ENCODE measurements around the gene CORO1A.
"Not testable (repeated sequence)": the region's sequence is repeated elsewhere in the genome, so short reads cannot be mapped to it uniquely, and the experiment has no call there.

CORO1A gene

DNA sequence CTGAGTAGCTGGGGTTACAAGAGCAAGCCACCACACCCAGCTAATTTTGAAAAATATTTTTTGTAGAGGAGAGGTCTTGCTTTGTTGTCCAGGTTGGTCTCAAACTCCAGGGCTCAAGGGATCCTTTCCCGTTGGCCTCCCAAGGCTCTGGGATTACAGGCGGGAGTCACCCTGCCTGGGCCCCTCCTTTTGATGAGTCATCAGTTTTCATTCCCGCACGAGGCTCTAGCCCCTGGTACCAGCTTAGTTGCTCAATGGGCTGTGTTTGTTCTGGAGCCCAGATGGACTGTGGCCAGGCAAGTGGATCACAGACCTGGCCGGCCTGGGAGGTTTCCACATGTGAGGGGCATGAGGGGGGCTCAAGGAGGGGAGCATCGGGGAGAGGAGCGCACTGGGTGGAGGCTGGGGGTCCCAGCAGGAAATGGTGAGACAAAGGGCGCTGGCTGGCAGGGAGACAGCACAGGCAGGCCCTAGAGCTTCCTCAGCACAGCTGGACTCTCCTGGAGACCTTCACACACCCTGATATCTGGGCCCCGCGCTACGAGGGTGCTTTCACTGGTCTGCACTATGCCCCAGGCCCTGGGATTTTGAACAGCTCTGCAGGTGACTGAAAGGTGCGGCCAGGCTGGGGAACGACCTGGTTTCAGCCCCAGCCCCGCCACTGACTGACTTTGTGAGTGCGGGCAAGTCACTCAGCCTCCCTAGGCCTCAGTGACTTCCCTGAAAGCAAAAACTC lies 16.4 kb downstream of the CORO1A start:
- not testable (repeated sequence) for DNase-seq

DNA sequence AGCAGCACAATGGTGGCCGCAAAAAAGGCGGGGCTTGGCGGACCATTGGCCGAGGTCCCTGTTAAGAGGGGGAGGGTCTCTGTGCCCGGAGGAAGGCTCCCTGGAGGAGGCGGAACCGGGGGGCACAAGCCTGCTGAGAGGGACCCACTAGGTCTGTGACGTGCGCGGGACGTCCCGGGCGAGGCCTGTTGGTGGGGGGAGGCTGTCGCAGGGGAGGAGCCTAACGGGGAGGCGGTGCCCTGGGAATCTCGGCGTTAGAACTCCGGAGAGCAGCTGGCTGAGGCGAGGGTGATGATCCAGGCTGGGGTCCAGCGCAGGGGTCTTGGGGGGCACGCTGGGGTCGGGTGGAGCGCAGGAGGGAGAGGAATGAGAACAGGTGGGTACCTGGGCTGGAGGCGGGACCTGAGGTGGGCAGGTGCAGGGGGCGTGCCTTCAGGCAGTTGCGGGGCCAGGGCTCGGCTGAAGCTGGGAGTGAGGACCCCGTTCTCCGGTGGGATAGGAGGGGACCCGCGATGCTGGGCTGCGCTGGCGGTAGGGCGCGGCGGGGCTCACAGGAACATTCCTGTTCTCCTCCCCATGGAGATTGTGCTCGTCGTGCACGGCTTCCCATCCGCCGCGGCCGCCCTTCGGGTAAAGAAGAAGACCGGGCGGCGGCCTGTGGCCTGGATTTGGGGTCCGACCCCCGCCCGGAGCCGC lies 22.3 kb downstream of the CORO1A start:
- DNase-seq: not testable (repeated sequence)

DNA sequence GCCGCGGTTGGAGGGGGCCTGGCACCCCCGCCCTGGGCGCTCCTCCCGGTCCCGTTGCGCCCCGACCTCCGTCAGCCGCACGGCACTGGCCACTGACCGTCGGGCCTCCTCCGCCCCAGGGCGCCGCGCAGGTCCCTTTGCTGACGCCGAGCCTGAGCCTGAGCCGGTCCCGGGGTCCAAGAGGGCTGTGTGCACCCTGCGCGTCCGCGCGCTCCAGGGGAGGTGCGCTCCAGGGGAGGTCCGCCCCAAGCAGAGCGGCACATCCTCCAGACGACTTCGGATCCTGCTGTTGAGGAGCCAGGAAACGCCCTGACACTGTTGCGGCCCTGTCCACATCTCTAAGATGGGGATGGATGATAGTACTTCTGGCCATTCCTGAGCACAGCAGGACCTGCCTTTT lies 22.9 kb downstream of the CORO1A start:
- DNase-seq: not testable (repeated sequence)

DNA sequence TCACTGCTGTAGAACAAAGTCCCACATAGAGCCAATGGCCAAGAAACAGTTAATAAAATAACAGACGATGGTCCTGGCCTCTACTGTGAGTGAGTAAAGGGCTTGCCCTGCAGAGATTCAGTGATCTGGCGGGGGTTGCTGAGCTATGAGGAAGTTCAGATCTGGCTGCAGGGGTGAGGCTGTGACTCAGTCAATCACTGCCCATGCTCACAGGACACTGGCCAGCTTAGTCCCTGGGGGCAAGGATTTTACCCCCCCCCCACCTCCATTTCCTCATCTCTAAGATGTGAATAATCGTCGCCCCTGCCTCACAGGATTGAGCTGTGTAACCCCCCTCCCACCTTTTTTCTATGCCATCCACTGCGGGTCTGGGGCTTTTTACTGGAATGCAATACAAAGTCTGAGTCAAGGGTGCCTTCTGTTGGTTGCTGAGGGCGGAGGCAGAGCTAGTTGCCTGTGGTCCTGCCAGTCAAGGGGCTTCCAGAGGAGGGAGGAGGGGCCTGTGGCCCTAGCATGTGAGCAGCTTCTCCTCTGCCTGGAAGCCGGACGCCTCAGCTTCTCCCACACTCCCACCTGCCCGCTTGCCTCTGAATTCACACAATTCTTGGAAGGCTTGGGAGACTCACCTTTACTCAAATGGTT lies 23.8 kb downstream of the CORO1A start:
- DNase-seq: not testable (repeated sequence)

DNA sequence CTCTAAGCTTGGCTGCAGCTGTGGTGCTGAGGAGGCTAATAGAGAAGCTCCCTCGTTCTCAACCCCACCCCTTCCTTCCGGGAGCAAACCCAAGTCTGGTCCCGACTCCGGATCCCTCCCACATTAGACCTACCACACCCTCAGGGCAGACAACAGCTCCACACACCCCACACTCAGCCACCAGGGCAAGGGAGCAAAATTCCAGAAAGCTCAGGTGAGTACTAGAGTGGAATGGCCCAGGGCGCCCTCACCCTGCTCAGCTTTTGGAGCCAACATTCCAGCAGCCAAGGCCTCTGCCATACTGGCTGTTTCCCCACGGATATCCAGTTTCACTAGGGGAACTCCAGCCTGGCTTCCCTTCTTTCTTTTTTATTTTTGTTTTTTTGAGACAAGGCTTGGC lies 25.6 kb downstream of the CORO1A start:
- not testable (repeated sequence) for DNase-seq

DNA sequence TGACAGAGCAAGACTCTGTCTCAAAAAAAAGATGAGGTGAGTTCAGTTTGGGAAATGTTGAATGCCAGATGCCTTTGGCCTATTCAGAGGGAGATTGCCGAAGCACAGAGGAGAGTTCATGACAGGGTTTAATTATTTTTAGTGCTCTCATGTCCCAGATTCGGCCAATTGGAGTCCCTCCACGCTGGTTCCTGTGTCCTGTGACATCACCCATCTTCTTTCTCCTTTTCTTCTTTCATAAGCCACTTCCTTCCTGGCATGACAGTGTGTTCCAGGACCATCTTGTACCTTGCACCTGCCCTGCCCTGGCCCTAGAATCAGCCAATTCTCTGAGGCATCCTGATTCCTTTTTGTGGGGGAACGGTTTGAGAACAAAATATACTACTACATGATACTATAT lies 28.0 kb downstream of the CORO1A start:
- DNase-seq: not testable (repeated sequence)

DNA sequence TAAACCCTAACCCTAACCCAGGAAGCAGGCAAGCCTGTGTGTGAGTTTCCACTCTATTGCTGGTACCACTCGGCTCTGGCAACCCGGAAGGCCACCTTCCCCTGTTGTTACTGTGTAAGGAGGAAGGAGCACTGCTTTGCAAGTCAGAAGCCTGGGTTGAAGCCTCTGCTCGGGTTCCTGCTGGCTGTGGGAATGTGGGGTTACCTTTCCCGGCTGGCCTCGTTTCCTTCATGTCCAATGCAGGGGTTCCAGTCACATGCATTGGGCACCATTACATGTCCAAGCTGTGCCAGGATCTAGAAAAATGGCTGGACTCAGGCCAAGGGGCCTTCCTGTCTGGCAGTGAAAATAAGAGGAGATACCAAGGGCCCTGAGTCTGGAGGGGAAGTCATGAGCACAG lies 33.7 kb downstream of the CORO1A start:
- not testable (repeated sequence) for DNase-seq
